ENCODE results near the gene TBCEL.

DNA sequence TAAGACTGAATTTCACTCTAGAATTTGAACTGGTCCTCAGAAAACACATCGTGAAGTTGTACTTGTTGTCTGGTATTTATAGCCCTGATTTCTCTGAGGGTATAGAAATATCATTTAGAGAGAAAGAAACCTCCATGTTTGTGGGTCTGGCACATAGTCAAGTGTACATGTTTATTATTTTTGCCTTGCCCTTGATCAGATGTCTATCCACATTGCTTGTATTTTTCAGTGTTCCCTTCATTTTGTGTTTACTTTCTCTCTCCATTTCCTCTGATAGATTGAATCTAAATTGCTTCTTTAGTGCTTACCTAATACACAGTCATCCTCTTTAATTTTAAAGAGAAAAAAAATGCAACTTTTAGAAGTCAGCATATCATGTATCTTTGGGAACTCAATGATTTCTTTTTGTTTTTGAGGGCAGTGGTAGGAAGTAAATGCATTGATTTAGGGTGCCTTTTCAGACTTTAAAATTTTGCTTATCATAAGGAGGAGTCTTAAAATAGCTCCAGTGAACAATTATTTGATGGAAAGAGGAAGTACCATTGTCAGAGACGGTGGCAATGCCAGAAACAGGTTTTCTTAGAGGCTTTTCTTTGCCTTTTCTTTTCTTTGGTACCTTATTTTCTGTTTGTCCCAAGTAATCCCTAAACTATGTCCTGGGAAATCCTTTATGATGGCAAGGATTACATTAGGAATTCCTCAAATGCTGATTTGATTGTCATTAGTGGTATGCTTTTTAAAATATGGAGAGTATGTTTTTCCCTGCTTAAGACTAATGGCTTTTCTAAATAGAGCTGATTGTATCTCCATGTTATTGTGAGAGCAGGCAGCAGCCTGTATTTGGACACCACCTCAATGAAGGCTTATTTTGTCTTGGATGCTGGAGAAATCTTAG, 47.3 kb downstream of the TBCEL start:
- TF ChIP-seq CTCF (IDR thresholded peaks at IDR 0.05) (no peak), POLR2A (IDR thresholded peaks at IDR 0.05) (no peak)
